Ureter (tissue), 1 donor: Measurements from ENCODE around the gene ACTR1B. TPM values are rescaled to one million over a fixed set of nuclear protein-coding genes. Genes with fewer than 3 reads are reported as not detected.
"Not testable (repeated sequence)": the region's sequence is repeated elsewhere in the genome, so short reads cannot be mapped to it uniquely, and the experiment has no call there.

Experiments used
- DNase-seq: peaks from one replicate; pipeline ENCODE4 v3.0.0-alpha.2; 2020; ENCODE audit warnings: low spot score
- total RNA-seq: library from RNA; stranded (reverse); gene quantifications from one replicate; pipeline ENCODE4 v1.2.4, GENCODE V29; 2023
- donor health status: DM: yes; HTN: yes; CAD: no.

The ACTR1B gene
- total RNA-seq, 1 donor from 2014 or later = 67.4 TPM

DNA sequence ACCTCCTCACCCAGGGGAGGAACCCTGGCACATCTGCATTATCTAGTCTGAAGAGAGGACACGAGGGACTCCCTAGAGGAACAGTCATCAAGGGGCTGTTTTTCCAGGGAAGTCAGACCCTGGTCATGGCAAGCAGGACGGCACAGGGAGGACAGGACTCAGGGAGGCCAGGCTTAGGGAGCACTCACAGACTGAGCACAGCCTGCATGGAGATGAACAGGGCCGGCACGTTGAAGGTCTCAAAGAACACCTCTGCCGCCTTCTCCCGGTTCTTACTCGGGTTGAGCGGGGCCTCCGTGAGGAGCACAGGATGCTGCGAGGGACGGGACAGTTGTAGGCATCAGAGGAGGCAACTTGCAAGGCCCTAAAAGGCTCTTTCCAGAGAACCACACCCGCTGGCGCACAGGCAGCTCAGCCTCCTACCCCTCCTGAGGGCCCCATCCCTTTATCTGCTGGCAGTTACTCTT is 5.1 kb downstream of the ACTR1B start:
- DNase-seq = no peak

DNA sequence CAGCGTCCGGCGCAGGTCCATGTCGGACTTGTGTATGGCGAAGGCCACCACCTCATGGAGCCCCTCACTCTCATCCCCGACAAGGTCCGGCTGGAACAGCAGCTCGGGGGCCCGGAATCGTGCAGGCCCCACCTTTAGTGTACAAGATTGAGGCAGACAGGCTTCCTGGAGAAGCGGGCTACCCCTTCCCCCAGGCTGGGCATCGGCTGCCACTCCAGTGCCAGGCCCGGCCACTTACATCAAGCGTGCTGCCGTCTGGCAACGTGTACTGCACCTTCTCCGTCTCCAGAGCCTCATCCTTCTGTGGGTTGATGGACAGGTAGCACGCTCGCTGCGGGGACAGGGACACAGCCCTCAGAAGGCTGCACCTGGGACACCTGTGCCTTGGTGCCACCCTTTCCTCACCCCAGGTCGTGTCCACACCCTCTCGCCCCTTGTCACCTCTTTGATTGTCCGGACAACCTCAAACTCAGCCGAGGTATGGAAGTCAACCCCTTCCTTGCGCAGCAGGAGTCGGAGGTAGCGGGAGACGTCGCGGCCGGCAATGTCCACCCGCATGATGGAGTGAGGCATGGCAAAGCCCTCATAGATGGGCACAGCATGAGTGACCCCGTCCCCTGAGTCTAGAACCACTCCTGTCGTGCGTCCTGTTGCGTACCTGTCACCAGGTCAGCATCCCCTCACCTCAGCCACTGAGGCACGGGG is 5.7 kb downstream of the ACTR1B start:
- no peak for DNase-seq

DNA sequence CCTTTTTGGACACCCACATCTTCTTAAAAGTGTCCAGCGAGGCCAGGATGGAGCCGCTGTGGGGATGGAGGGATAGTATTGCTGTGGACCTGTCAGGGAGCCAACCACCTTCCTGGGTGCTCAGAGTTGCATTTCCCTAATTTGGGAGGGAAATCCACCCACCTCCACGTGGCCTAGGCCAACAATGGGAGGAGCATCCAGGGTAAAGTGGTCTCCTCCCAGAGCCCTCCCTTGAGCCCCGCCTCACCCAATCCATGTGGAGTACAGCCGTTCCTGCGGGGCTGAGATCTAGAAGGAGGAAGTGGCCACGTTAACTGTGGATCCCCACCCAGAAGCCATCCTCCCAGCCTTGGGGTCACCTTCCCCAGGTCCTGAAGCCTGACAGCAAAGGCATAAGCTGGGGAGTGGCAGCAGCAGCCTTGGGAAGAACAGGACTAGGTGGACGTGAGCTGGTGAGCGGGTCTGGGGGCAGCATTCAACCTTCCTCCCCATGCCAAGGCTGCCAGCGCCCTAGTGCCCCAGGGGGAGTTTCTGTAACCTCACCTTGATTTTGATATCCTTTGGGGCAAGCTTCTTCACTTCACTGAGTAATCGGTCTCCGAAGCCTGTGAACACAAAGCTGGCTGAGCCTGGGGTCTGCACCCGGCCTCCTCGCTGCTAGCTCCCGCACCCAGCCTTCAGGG is 6.8 kb downstream of the ACTR1B start:
- no peak for DNase-seq

DNA sequence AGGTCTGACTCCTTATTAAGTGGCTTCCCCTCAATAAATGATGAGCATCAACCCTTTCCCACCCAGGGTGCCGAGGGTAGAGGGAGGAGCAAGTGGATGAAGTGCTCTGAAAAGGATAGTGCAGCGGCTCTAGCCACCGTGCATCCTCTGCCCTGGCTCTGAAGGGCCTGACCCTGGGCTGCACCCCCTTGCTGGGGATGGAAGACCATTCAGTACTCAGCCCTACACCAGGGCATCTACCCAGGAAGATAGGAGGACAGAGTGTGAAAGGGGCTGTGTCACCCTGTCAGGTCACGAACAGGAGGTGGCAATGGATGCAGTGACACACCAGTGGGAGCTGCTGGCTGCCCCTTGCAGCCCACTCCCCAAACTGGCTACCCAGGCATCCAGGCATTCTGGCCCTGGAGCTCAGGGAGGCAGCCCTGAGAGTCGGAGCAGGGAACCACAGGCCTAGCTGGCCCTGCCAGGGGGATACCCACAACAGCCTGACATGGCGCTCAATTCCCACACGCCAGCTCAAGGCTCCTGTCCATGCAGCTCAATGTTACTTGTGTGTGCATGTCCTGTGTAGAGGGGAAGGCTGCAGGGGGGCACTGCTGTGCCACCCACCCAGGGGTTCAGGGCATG is 7.6 kb downstream of the ACTR1B start:
- DNase-seq = no peak

DNA sequence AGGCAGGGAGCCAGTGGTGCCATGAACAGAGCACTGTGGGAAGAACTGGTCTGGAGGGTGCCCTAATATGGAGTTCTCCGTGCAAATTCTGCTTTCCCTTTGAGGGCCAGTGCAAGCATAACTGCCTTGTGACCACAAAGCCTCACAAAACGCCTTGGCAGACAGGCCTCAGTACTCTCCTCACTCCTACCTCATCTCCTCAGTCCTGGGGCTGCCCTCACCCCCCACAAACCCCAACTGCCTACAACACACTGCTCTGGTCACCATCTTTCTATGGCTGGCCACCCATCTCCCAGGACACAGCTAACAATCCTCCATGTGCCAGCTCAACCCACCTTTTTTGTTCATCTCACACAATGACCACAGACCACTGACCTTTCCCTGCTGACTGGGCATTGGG is 9.1 kb downstream of the ACTR1B start:
- DNase-seq = no peak

DNA sequence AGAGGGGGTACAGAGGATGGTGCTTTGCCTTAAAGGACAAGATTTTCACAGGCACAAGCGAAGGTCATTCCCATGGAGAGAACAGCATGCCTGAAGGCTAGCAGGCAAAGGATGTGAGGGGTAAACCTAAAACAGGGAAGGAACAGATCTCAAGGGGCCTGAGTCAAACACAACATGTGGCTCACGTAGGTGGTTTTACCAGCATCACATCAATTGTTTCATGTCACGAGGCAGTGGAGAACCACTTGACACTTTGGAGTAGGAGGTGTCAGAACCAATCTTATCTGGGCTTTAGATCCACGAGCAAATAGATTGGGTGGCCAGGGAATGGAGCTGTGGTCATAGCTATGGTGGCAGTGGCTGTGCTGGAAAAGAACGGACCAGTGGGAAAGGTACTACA is 9.5 kb downstream of the ACTR1B start:
- no peak for DNase-seq

DNA sequence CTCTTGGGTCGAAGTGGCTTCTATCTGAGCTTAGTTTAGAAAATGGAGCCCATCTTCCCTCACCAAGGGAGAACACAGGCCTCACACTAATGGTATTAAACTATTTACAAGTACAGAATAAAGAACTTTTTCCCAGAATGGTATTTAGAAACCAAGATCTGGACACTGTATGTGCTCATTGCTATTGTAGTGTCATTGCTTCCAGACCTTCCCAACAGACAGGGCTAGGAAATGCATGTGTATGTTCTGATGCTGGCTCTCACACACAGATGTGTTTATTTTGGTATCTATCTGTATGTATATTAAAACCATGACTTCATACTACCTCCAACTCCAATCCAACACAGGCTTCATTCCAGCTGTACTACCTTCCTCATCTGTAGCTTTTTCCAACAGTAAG is 10.0 kb downstream of the ACTR1B start:
- no peak for DNase-seq

DNA sequence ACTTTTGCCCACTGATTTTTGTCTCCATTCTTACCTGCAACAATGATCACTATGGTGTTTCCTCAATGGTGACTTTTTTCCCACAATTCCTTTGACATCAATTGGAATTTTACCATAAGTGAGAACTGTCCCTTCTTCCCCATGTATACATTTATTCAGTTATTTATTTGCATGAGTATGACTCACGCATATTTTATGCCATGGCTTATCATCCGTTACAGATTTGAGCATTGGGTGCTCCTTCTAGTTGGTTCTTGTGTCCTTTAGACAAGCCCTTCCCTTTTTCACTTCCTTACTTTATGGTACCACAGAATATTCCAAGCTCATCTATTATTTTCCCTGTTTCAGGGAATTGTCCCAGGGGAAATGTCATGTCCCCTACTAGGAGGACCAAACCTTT is 10.4 kb downstream of the ACTR1B start:
- DNase-seq = no peak

DNA sequence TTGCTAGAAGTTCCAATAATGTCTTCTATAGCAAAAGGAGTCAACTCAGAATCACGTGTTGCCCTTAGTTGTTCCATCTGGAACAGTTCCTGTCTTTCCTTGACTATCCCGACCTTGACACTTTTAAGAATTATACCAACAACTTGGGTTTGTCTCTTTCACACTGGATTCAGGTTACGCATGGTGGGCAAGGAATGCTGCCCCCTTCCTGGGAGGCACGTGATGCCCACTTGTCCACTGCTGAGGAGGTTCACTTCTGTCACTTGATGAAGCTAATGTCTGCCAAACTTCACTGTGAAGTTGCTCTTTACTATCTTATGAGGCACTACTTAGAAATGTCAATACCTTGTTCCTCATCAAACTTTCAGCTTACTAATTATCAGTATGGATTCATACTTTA is 12.7 kb downstream of the ACTR1B start:
- no peak for DNase-seq

DNA sequence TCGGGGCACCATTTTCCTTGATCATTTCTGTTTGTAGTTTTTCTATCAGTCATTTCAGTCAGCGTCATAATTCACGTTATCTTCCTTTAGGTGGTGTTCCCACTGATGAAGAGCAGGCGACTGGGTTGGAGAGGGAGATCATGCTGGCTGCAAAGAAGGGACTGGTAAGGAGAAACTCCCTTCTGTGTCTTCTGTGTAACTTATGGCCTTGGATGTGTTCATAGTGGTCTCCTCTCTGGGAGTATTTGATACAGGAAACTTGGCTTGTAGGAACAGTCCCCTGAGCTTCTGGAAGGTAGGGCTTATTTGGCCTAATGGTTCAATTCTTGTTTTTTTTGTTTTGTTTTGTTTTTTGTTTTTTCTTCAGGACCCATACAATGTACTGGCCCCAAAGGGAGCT is 16.9 kb downstream of the ACTR1B start:
- DNase-seq = no peak

DNA sequence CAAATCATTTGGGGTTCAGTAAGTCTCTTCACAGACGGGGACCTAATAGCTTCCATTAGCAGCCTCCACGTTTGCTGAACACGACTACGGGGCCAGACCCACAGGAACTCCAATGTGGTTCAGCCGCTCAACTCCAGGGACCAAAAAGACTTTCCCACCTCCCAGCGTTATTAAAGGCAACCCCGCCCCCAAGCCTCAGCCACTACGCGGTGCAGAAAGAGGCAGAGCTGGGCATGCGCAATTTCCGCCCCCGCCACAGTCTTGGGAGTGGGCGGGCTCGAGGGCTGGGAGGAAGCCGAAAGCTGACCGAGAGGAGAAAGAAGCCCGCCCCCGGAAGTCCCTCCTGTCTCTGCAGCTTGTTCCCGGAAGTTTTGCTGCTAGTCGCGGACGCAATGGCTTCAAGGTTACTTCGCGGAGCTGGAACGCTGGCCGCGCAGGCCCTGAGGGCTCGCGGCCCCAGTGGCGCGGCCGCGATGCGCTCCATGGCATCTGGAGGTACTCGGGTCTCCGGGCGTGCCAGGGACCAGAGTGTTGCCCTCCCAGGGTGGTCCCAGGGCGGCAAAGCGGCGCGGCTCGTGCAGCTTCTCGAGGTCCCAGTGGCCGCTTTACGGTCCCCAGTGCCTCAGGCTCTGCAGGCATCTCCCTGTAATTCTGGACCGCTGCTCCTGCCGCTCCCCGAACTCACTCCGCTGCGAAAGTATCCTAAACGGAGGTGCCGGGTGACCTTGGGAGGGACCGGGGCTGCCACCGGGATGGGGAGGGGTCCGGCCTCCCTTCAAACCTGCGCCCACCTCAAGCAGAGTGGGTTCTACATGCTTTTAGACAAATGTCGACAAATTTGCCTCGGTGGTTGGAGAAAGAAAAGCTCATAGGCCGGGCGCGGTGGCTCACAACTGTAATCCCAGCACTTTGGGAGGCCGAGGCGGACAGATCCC is 17.9 kb downstream of the ACTR1B start, which contains the start of gene COX5B:
Gene COX5B, plus strand, starts transcription at position 368 of the 935 bp plus-strand sequence. Its CDS starts 25 bp downstream, at position 393.
- peak; percentile 99 for DNase-seq

DNA sequence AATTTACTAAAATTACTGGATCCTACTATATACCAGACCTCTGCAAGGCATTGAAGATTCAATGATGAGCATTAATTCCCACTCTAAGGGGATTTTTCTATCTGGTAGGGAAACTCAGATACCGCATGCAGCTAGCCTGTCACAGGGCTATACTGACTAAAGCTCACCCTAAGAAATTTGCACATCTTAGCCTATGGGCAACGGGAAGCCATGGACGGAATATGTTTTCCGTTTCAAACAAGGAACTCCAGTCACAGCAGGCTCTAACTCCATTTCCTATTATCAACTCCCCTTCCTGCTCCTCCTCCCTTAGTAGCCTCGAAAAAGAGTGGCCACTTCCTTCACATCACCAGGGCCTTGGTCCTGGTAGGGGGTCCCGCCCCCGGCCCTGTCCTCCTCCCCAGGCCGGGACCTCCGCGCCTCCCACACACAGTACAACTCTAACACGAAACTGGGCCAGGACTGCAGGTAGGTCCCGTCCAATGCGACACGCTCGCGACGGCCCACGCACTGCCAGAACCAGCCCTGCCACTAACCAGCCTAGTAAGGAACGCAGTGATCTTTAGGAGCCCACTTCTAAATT is 18.6 kb downstream of the ACTR1B start:
- no peak for DNase-seq

DNA sequence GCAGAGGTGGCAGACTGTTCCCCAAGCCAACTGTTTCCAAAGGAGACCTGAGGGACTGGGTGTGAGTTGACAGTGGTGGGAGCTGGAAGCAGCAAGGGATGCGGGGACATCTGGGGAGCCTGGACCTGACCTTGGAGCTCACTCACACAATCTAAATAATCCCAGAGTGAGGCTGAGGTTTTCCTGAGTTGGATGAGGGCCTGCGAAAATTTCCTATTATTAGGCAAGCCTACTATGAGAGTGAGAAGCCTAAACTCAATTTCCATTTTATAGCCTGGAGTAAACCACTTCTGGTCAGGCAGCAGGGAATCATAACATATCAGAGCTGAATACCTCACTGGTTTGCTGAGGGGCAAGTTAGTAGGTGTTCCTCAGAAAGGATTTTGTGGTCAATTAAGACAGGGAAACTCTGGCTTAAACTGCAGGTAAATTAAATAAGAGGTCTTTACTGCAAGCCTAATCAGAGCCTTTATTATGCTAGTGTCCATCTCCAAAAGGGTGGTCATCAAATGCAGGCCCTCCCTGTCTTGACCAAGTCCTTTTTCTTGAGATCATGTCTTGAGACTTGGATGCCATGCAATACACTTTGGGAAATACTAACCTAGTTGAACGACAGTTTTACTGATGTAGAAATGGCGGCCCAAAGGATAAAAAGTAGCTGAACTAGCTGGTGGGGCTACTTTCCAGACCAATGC is 19.7 kb downstream of the ACTR1B start:
- no peak for DNase-seq

DNA sequence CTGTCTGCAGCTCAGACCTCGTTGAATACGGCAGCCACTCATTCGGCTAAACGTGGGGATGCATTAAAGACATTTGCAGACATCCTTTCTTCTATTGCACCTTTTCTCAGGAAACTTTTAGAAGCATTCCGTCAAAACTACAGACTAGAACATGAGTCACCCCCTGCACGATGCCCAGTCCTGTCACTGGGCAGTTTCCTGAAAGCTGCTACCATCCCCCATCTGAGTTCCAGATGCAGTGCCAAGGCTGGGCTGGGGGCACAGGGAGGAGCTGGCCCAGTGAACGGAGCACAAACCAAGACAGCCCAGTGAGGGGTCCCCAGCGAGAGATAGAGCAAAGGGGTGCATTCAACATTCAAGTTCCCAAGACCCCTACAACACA is 37.8 kb downstream of the ACTR1B start:
- not testable (repeated sequence) for DNase-seq

DNA sequence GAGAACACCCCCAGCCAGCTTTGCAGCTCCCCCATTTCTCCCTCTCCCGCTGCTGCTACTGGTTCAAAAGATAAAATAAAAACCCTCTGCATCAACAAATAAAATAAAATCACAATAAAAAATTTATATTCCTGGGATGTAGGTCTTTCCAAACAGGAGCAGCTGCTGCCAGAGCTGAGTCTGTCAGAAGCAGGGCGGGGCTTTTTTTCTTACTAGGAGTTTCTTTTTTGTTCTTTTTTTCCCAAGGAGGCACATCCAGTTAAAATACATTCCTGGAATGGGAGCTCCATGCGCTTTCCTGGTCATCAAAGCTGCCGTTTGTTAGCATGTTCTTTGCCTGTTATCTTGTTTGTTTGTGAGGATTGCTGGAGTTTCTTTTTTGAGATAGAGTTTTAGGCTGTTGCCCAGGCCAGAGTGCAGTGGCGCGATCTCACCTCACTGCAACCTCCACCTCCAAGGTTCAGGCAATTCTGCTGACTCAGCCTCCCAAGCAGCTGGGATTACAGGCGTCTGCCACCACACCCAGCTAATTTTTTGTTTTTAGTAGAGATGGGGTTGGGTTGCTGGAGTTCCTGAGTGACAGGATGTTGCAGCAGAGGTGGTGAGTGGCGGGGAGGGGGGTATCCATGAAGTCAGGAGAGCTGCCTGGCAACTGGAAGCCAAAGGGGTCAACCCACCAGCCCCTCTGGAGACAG is 38.3 kb downstream of the ACTR1B start:
- DNase-seq = not testable (repeated sequence)

DNA sequence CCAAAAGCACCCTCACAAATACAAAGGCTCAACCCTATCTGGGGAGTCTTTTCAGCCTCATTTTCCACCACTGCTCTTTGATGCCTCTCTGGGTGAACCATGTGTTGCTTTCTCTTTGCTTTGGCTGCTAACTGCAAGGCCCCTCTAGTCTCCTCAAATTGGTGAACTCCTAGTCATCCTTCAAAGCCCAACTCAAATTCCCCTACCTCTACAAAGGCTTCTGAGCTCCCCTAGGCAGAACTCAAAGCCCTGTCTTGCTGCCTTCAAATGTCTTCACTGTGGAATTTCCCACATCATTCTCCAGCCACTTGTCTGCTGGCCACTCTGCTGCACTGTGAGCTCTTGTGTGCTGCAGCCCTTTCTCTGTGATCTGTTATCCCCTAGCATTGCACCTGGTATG is 40.9 kb downstream of the ACTR1B start:
- DNase-seq = not testable (repeated sequence)

DNA sequence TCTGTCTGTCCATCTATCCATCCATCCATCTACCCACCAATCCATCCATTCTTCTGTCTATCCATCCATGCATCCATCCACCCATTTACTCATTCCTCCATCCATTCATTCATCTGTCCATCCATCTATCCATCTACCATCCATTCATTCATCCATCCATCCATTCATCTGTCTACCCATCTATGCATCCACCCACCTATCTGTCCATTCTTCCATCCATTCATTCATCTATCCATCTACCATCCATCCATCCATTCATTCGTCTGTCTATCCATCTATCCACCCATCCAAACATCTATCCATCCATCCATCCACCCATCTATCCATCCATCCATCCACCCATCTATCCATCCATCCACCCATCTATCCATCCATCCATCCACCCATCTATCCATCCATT is 43.4 kb downstream of the ACTR1B start:
- not testable (repeated sequence) for DNase-seq

DNA sequence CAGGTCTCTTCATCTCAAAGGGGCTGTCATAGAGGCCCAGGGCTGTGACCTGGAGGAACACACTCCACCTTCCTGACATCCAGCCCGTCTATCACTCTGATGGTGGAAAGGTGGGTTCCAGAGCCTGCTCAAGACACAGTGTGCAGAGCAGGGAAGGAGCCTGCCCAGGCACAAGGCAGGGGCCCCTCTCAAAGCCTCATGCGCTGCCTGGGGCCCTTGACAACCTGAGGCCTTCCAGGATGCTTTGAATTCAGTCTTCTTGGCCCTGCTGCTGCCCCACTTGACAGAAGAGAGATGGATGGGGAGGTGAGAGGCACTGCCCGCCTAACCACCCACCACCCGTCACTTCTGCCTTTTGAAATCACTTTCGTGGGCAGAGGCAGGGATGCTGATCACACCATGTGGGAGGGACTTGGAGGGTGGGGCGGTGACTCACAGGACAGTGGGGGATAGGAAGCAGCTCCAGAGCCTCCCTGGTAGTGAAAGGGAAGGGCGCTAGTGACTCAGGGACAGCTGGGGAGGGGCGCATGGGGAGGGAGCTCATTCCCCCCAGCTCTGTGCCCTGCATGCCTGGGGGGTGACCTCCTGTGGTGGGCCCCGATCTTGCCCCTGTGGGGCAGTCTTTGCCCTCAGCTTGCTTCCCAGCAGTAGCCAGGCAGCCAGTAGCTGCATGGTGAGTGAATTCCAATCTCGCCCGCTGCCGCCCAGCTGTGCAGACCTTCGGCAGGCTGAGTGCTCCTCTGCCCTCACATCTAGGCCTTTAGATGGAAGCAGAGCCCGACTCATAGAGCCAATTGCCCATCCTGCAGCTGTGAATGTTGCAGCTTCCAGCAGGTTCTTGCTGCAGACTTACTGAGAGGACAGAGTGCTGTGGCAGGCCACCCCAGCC is 44.7 kb downstream of the ACTR1B start:
- not testable (repeated sequence) for DNase-seq

DNA sequence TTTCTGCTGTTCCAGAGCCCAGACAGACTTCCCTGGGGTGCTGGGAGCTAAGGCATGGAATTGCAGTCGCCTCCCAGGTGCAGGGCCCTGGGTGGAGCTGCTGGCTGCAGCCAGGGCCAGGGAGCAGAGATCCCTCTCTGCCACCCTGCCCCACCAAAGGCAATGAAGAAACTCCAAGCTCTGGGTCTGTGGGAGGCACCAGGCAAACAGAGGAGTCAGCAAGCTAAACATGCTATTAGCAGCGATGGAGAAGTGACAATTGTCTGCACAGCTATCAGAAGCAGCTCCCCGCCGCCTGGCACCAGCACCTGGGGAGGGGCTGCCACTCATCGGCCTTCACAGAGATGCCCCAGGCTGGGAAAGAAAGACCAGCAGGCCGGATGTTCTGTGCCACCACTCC is 45.9 kb downstream of the ACTR1B start:
- DNase-seq = no peak
